Ovary (tissue), 3 donors: ENCODE data around the gene UPB1.

Source experiments
- CTCF ChIP-seq, 3 donors: fragments of 450-650 bp in 2 of 3; fragments of 200-600 bp in 1 of 3; IDR thresholded peaks; one replicate each; pipeline versions ENCODE4 v1.5.1 to v1.8.0; 2016 to 2022; ENCODE audit warnings: antibody characterized with exemption in 3 of 3, mild to moderate bottlenecking in 1 of 3
- POLR2A ChIP-seq: fragments of 450-650 bp; IDR thresholded peaks from one replicate; pipeline ENCODE4 v1.6.1; 2017; ENCODE audit warnings: antibody characterized with exemption, mild to moderate bottlenecking, moderate library complexity
- donor health status: DM: no; HTN: no; CAD: no.

DNA sequence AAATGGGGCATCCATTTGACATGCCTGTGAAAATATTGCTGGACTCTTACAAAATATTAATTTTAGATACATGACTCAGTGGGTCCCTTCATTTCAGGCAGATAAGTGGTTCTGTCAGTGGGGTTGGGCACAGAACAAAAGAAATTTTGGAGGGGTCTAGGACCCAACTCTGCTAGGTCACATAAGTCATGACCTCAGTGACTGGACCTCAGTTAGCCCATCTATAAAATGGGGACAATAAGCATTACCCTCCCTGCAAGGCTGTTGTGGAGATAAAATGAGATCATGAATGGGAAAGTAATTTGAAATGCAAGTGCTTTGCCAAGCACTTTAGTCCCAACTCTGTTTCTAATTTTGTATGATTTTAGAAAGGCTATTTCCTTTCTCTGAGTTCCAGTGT, 44.0 kb upstream of the UPB1 start:
- no peak for TF ChIP-seq CTCF (IDR thresholded peaks at IDR 0.05)
- no peak for TF ChIP-seq POLR2A
